ENCODE data around the gene MTHFSD.

Gene MTHFSD

GRCh38 chr16:86522634-86523033, 32.4 kb downstream of the MTHFSD start:
- Histone ChIP-seq H3K4me3 (no peak overlapping the region), H3K36me3 (no peaks in the 10 kb centered on the region), H3K4me1 (peaks cover 17 to 34% (median 30%) of the 10 kb centered on the region in 10 experiments), H3K9ac (no peak overlapping the region), H3K9me3 (replicated peaks in 1 of 11) (no peaks in the 10 kb centered on the region), H3K4me2 (0 out of 22 replicates have a peak overlapping the region, but pooled peaks of 2 of the 11 experiments have one; percentile 62 to 63), H4K20me1 (peaks cover 0 to 11% (median under 1%) of the 10 kb centered on the region in 11 experiments; a peak in 7 of 22 replicates), H3K27me3 (peaks cover 18 to 24% (median 23%) of the 10 kb centered on the region in 11 experiments), H3K27ac (no peak overlapping the region)
- 0 out of 22 replicates have a peak, but pooled peaks of 1 of the 11 experiments have one; percentile 16 for TF ChIP-seq Cebpa-rat (IDR thresholded peaks at IDR 0.05)

DNA sequence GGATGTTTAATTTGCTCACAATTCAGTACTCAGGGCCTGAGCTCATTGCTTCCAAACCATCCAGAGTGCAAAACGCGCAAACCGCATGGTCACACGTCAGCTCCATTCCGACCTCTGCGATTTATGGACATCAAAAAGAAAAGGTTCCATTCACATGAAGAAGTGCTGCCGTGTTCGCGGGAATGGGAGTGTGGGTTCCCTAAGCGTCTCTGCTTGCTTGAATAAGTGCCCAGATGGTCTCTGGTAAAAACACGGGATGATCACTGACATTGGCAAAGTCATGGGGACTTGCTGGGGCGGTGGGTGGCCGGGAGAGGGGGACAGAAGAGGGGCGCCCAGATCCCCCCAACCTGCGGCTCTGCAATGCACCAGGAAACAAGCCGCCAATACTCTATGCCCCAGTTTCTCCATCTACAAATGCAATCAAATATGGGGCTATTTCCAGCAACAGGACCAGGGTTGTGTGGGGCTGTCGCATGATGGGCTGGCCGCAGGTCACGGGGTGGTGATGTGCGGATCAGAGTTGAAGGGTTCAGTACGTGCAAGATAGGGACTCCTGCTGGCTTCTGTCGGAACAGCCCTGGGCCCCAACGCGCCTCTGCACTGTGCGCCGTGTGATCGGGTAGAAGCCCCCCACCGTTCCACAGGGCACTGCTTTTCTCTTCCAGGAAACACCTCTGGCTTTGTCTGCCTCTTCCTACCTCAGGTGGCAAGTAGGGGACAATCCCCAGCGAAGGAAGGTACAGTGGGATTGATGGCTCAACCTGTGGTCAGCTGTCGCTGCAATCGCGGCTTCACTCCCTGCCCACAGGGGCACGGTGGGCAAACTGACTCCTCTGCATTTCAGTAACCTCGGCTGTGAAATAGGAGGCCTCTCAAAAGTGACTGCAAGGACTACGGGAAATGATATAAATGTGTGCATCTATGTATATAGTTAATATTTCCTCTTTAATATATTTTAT, 33.5 kb downstream of the MTHFSD start:
- Histone ChIP-seq H3K4me2 (peak overlapping the region; percentile 43 to 88 (median 66)), H4K20me1 (peaks cover 0 to 22% (median 11%) of the 10 kb centered on the region in 11 experiments; a peak in 16 of 22 replicates), H3K27me3 (peaks cover 30 to 35% (median 34%) of the 10 kb centered on the region in 11 experiments), H3K9ac (no peak overlapping the region; a peak in 1 of 22 replicates), H3K4me3 (no peak overlapping the region), H3K27ac (no peak overlapping the region), H3K9me3 (replicated peaks in 1 of 11) (no peaks in the 10 kb centered on the region), H3K4me1 (peaks cover 17 to 30% (median 27%) of the 10 kb centered on the region in 10 experiments), H3K36me3 (no peaks in the 10 kb centered on the region)
- TF ChIP-seq Cebpa-rat (IDR thresholded peaks at IDR 0.05), result no peak

- no peaks in the 10 kb centered on the region for H3K9me3 ChIP-seq (replicated peaks in 1 of 11)
- H3K27me3 ChIP-seq, result peaks cover 39 to 45% (median 43%) of the 10 kb centered on the region in 11 experiments
- H3K9ac ChIP-seq, result peak overlapping the region in 1 of 11 experiments; percentile 47; a peak in 2 of 22 replicates
- H3K4me3 ChIP-seq, result peak overlapping the region in 2 of 10 experiments; percentile 21 to 42; a peak in 3 of 20 replicates
- no peak for TF ChIP-seq Cebpa-rat (IDR thresholded peaks at IDR 0.05)
- peaks cover 17 to 30% (median 27%) of the 10 kb centered on the region in 10 experiments for H3K4me1 ChIP-seq
- H3K27ac ChIP-seq, result no peak overlapping the region
- H3K36me3 ChIP-seq, result no peaks in the 10 kb centered on the region
- H4K20me1 ChIP-seq, result peaks cover 0 to 32% (median 19%) of the 10 kb centered on the region in 11 experiments; a peak in 17 of 22 replicates
- H3K4me2 ChIP-seq, result peak overlapping the region; percentile 43 to 88 (median 66)
Observed at GRCh38 chr16:86520317-86521210, 34.5 kb downstream of the MTHFSD start.

DNA sequence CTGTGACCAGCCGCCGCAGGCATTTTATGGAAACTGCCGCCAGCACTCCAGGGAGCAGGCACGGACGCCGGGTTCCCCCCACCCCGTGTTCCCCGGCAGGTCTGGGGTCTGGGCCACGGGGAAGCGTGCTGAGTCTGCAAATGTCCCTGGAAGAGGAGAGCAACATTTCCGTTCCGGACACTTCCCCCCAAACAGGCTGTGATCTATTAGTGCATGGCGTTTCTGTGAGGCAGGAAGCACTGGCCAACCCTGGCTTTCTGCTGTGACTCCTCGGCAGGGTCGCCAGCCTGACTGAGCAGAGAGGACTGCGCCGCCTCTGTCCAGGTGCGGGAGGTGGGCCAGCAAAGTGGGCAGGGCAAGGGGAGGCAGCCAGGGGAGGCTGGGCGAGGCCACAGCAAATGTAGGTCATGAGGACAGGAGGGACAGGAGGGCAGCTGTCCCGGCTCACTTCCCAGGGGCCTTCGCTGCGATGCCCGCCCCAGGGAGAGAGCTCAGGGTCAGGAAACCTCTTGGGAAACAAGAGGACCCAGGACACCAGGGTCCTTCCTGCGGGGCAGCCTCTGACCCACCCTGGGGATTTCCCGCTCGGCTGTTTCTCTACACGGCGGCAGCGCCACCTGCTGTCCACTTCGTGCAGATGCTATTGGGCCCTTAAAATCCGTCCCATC, 35.3 kb downstream of the MTHFSD start:
- TF ChIP-seq Cebpa-rat (IDR thresholded peaks at IDR 0.05), result no peak
- peaks cover 47 to 53% (median 51%) of the 10 kb centered on the region in 11 experiments for H3K27me3 ChIP-seq
- H3K27ac ChIP-seq, result peak overlapping the region in 1 of 11 experiments; percentile 22; a peak in 1 of 22 replicates
- H3K9ac ChIP-seq, result peak overlapping the region in 4 of 11 experiments; percentile 16 to 49 (median 42); a peak in 4 of 22 replicates
- peak overlapping the region; percentile 43 to 88 (median 66) for H3K4me2 ChIP-seq
- H3K4me1 ChIP-seq, result peaks cover 17 to 30% (median 27%) of the 10 kb centered on the region in 10 experiments
- H3K9me3 ChIP-seq (replicated peaks in 1 of 11), result no peaks in the 10 kb centered on the region
- peaks cover 0 to 40% (median 27%) of the 10 kb centered on the region in 11 experiments; a peak in 17 of 22 replicates for H4K20me1 ChIP-seq
- H3K36me3 ChIP-seq, result no peaks in the 10 kb centered on the region
- peak overlapping the region in 3 of 10 experiments; percentile 21 to 42 (median 27); a peak in 6 of 20 replicates for H3K4me3 ChIP-seq

- no peak overlapping the region for H3K9ac ChIP-seq
- peak overlapping the region in 10 of 11 experiments; percentile 48 to 88 (median 66); a peak in 18 of 22 replicates for H3K4me2 ChIP-seq
- H3K36me3 ChIP-seq, result no peaks in the 10 kb centered on the region
- H3K4me1 ChIP-seq, result peaks cover 17 to 30% (median 27%) of the 10 kb centered on the region in 10 experiments
- no peak for TF ChIP-seq Cebpa-rat (IDR thresholded peaks at IDR 0.05)
- no peak overlapping the region for H3K4me3 ChIP-seq
- H3K27ac ChIP-seq, result no peak overlapping the region
- peaks cover 0 to 46% (median 27%) of the 10 kb centered on the region in 11 experiments; a peak in 17 of 22 replicates for H4K20me1 ChIP-seq
- no peaks in the 10 kb centered on the region for H3K9me3 ChIP-seq (replicated peaks in 1 of 11)
- H3K27me3 ChIP-seq, result peaks cover 53 to 59% (median 58%) of the 10 kb centered on the region in 11 experiments
Observed at GRCh38 chr16:86519007-86519648, 35.9 kb downstream of the MTHFSD start.

DNA sequence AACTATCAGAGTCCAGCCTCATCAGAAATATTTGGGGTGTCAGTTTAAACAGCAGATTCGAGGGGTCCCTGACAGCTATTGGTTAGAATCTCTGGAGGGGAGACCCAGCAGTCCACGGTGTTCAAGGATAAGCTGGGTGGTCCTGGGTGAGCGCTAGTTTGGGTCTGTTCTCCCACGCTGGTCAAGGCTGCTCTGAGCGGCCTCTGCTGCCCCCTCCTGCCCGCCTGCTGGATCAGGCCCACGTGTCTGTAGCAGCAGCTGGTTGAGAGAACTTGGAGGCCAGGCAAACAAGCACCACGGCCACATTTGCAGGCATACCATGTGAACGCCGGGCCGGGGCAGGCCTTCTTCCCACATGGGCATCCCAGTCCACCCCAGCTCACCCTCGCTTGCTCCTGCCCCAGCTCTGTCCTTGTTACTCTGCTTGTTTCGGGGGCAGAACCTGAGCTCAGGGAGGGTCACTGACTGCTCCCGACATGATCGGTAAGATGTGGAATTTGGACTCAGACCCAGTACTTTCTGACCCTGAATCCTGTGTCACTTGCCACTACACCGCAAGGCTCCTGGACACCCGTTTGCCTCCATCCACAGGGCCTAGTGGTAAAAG, 37.3 kb downstream of the MTHFSD start:
- no peaks in the 10 kb centered on the region for H3K9me3 ChIP-seq (replicated peaks in 1 of 11)
- H3K36me3 ChIP-seq, result no peaks in the 10 kb centered on the region
- H3K9ac ChIP-seq, result no peak overlapping the region
- TF ChIP-seq Cebpa-rat (IDR thresholded peaks at IDR 0.05), result no peak
- H3K27me3 ChIP-seq, result peaks cover 67 to 73% (median 71%) of the 10 kb centered on the region in 11 experiments
- peaks cover 0 to 60% (median 40%) of the 10 kb centered on the region in 11 experiments; a peak in 18 of 22 replicates for H4K20me1 ChIP-seq
- H3K27ac ChIP-seq, result no peak overlapping the region
- no peak overlapping the region for H3K4me3 ChIP-seq
- H3K4me2 ChIP-seq, result no peak overlapping the region
- H3K4me1 ChIP-seq, result peaks cover 17 to 30% (median 27%) of the 10 kb centered on the region in 10 experiments

DNA sequence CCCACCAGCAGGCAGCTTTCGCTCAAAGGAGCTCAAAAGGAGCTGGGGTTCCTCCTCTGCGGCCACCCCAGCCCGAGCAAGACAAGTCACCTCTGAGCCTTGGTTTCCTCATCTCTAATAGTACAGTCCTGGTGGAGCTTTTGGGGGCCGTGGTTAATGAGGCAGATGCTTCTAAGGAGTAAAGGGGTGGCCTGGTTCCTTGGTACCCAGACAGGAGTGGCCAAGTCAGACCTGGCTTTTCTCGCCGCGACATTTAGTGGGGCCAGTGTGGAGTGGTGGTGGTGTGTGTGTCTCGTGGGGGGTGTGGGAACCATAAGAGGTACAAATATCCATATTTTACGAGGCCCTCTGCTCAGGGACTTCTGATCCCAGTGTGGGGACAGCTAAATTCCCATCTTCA, 38.0 kb downstream of the MTHFSD start:
- Histone ChIP-seq H4K20me1 (peaks cover 0 to 67% (median 47%) of the 10 kb centered on the region in 11 experiments; a peak in 18 of 22 replicates), H3K4me1 (peaks cover 17 to 27% (median 25%) of the 10 kb centered on the region in 10 experiments), H3K27ac (no peak overlapping the region), H3K9ac (no peak overlapping the region), H3K4me3 (no peak overlapping the region), H3K27me3 (peaks cover 74 to 80% (median 79%) of the 10 kb centered on the region in 11 experiments), H3K36me3 (no peaks in the 10 kb centered on the region), H3K9me3 (replicated peaks in 1 of 11) (no peaks in the 10 kb centered on the region), H3K4me2 (no peak overlapping the region)
- no peak for TF ChIP-seq Cebpa-rat (IDR thresholded peaks at IDR 0.05)

Measured in BLaER1 treated with 17β-estradiol and CSF1 and Interleukin-3, amounts not matched to agents 10 nM and 100 nM (cell line).